ENCODE results near the gene AMMECR1.
"Not testable (repeated sequence)": the region's sequence is repeated elsewhere in the genome, so short reads cannot be mapped to it uniquely, and the experiment has no call there.

DNA sequence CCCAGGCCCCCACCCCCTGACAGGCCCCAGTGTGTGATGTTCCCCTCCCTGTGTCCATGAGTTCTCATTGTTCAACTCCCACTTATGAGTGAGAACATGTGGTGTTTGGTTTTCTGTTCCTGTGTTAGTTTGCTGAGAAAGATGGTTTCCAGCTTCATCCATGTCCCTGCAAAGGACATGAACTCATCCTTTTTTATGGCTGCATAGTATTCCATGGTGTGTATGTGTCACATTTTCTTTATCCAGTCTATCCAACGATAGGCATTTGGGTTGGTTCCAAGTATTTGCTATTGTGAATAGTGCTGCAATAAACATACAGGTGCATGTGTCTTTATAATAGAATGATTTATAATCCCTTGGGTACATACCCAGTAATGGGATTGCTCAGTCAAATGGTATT, 10.7 kb upstream of the AMMECR1 start:
- TF ChIP-seq, protein P1, sequence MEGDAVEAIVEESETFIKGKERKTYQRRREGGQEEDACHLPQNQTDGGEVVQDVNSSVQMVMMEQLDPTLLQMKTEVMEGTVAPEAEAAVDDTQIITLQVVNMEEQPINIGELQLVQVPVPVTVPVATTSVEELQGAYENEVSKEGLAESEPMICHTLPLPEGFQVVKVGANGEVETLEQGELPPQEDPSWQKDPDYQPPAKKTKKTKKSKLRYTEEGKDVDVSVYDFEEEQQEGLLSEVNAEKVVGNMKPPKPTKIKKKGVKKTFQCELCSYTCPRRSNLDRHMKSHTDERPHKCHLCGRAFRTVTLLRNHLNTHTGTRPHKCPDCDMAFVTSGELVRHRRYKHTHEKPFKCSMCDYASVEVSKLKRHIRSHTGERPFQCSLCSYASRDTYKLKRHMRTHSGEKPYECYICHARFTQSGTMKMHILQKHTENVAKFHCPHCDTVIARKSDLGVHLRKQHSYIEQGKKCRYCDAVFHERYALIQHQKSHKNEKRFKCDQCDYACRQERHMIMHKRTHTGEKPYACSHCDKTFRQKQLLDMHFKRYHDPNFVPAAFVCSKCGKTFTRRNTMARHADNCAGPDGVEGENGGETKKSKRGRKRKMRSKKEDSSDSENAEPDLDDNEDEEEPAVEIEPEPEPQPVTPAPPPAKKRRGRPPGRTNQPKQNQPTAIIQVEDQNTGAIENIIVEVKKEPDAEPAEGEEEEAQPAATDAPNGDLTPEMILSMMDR (IDR thresholded peaks at IDR 0.05): not testable (repeated sequence)
- TF ChIP-seq POLR2A (IDR thresholded peaks at IDR 0.05): not testable (repeated sequence)

Measured in uterus (tissue), 2 donors.